IPS DF 19.7 (cell line): ENCODE data around the gene SYTL3.
"Not testable (repeated sequence)": the region's sequence is repeated elsewhere in the genome, so short reads cannot be mapped to it uniquely, and the experiment has no call there.

Experiments
- DNase-seq: peaks from one replicate; pipeline ENCODE4 v3.0.0-alpha.2; 2013; ENCODE audit warnings: low read depth, low spot score

The SYTL3 gene

DNA sequence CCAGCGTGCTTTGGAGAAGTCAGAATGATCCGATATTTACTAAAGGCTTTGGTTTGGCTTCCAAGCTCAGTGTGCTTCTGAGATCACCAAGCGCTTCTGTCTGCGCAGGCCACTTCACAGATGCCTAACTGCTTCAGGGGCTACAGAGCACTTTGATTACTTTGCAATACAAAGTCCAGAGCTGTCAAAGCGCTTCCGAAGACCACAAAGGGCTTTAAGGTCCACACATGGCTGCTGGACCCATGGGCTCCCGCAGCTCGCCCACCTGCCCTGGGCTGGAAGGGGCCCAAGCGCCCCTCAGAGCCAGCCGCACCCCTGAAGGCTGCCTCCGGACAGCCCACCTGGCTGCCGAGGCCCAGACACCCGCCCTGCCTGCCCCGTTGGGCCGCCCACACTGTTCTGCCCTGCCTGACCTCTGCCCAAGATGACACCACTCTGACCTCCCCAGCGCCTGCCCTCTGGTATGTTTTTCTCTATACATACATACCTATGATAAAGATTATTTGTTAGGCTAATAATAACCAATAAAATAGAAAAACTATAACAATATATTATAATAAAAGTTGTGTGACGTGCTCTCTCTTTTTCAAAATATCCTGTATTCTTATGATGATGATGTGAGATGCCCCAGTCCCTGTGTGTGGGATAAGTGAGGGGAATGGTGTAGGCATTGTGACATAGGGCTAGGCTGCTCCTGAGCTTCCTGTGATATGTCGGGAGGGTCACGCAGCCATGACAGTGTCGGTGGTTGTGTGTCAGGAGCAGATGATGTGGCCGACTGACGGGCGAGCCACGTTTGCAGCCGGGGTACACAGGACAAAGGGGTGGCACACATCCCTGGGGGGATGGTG is 27.9 kb upstream of the SYTL3 start:
- DNase-seq: no peak

DNA sequence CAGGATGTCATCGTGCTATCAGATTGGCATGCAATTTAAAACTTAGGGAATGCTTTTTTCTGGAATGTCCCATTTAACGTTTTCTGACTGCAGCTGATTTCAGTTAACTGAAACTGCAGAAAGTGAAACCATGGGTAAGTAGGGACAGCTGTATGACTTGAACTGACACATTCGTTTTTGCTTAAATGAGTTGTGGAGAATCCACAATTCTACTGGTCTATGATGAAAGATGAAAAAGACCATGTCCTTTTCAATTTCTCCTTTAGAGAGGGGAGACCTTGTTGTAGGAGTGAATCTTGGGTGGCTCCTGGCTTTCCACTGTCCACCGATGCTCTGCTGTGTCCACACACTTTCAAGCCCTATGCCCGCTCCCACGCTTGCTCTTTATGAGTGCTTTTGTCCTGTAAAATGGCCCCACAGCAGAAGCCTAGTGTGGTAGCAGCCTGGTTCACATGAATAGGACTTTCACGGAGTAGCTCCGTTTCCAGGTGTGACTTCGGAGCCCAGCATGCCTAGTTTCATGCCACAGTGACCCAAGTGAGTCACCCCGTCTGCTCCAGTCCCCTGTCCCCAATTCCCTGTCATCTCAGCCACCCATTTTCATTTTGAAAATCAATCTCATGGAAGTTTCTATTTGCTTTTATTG is 27.2 kb upstream of the SYTL3 start:
- no peak for DNase-seq

DNA sequence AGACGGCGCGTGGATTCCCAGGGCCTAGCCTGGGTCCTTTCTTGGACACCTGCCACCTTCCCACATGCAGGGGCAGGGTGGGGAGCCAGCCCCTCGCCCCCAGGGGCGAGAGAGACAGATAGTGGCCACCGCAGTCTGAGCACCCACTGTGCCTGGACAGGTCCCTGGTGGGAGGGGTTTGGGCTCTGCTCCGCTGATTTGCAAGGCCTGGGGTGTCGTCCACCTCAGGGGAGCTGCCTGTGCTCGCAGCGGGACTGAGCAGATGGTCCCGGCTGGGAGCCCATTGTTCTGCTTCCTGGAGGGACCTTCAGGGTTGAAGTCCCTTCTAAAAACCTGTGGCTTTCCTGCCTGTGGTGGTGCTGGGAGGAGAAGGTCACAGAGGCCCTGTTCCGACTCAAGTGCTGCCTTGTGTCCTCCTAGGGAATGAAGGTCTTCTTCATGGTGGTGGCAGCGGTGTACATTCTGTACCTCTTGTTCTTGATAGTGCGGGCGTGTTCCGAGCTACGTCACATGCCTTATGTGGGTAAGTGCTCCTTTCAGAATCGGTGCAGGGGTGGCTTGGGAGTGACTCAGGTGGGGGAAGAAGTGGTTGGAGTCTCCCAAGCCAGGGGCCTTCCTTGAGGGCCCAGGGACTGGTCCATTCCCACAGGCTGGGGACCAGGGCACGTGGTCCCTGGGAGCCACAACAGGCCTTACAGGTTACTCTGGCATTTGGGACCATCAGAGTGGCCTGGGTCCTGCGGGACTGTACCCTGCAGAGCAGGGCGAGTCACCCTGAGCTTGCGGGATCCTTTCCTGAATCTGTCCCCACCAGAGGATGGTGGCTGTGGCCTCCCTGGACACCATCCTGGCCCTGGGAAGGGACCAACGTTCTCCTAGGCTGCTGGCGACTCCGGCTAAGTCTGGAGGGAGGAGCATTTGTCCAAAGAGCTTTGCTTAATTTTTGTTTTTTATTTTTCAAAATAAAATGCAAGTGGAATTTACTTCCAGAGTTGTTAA is 24.9 kb upstream of the SYTL3 start:
- no peak for DNase-seq

DNA sequence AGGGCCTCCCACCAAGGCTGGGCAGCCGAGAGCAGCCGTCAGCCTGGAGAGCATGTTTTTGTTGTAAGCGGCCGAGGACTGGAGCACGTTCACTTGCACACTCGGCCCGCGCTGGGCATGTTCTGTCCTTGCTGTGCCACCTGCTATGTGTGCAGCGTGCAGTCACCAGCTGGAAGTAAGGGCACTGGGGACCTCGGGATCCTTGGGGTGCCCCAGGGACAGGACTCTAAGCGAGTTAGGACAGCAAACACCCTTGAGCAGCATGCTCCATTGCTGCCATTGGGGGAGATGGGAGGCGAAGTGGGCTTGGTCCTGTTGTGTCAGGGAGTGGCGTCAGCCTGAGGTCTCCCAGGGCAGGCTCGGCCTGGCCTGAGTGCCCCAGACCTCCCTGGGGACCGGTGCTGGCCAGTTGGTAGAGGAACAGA is 24.0 kb upstream of the SYTL3 start:
- DNase-seq: no peak

DNA sequence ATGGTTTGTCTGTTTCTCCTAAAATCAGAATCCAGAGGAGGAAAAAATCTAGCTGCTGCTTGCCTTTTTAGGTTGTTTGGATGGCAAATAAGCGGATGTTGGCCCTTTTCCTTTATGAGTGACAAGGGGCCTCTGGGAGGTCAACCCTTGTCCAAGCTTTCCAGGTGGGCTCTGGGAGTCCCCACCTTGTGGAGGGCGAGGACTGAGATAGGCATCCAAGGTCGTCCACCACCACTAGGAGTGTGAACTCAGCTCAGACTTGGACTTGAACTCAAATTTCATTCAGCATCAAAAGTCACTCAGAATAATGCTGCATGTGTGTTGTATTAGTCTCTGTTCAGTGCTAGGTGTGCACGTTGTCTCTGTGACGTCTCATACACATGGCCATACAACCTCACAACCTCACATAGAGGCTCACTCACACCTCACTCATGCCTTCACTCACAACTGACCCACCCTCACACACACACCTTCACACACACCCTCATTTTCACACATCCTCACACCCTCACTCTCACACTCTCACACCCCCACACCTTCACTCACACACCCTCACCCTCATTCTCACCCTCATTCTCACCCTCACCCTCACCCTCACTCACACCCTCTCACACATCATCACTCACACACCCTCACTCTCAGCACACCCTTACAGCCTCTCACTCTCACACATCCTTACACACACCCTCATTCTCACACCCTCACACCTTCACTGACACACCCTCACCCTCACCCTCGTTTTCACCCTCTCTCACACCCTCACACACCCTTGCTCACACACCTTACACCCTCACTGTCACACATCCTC is 23.3 kb upstream of the SYTL3 start:
- DNase-seq: no peak

DNA sequence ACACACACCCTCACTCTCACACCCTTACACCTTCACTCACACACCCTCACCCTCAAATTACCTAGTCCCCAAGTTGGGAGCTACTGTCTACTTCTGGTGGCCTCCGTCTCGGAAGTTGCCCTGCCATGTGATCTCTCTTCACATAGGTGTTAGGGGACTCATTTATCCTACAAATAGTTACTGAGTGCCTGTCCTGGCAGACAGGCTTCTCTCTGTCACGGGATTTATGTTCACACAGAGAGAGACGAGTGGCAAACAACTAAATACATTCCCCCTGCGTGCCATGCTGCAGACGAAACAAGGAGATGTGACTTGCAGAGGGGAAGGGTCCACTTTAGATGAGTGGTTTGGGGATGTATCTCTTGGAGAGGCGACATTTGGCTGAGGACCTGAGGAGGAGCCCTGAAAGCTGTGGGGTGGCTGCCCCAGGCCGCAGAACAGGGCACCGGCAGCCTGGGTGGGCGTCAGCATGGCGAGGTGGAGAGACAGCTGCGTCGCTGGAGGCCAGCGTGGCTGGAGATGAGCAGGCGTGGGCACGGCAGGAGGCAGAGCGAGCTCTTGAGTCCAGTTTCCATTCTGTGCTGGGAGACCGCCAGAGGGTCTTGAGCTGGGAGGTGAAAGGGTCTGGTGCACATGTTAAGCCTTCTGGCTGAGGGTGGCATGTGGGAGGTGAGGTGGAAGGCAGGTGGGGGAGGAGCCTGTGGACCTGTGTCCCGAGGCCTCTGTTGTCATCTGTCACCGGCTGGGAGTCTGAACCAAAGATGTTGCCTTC is 22.5 kb upstream of the SYTL3 start:
- DNase-seq: no peak

DNA sequence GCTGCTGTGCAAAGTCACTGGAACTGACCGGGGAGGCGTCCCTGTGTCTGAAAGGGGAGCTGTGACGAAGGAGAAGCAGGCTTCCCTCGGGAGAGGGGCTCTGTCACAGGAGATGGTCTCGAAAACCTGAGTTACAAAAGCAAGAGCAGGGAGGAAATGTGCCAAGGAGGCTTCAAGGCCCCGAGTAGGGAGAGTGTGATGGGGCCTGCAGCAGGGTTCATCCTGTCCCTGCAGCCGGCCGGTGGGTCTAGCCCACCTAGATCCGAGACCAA is 22.0 kb upstream of the SYTL3 start:
- DNase-seq: no peak

DNA sequence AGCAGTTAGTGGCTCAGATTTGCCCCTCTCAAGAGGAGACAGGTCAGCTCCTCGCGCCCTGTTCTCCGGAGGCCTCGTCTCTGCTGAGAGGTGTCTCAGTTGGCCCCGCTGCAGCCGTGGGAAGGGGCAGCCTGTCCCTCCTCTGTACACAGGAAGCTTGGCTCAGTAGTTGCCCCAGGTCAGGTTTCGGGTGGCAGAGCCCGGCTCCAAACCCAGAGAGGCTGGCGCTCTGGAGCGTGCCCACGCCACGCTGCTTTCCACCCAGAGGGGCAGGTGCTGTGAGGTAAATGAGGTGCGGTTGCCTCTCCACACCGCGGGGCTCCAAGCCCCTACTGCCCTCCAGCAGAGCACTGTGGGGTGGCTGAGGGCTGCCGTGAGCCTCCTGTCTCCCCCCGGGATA is 21.3 kb upstream of the SYTL3 start:
- DNase-seq: no peak

DNA sequence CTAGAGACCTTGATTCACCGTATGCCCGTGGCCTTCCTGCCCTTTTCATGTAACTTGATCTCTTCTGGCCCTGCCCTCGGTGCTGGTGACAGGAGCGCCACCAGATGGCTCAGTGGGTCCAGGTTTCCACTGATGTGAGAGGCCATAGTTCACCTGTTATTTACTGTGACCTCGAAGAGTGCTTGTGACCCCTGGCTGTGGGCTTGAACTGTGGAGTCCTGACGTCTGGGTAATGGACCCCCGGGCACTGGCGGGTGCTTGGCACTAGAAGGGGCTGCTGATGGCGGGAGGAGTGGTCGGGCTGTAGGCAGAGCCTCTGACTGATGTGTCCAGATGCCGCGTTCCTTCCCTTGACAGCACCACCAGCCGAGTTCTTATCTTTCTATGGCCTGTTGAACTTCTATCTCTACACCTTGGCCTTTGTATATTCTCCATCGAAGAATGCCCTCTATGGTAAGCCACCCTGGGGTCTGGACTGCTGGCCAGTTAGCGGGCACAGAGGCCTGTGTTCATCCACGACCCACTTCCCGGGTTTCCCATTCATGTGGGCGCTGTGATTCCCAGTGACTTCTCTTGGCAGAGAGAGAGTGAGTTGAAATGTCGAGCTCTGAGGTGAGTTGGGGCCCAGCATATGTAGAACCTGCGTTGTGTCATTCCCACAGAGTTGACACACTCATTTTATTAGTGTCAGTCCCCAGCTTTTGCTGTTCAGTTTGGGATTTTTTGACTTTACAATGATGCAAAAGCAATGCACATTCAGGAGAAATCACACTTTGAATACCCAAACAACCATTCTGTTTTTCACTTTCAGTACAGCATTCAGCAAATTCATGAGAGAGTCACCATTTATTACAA is 20.3 kb upstream of the SYTL3 start:
- DNase-seq: no peak

DNA sequence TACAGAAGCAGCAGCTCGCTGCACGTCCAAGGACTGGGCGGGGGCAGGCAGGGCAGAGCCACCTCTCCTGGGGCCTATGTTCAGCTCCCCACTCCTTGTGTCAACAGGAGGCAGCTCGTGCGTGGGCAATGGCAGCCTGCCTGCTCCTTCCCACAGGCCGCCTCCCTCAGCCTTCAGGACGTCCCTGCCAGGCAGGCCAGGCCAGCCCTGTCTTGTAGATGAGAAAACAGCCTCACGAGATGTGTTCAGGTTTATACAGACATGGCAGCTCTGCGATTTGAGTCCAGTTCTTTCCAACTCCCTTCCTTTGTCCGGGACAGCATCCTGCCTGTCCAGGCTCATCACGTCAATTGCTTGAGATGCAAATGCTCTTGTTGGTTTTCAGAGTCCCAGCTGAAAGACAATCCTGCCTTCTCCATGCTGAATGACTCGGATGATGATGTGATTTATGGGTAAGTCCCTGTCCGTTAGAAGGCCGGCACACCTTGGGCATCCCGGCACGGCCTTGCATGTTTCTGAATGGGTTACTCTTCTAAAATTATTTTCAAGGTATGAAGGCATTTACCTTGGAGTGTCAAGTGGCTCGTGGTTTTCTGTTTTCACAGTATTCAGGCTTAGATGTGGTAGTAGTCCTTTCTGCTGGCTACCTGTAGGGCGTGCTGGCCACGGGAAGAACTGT is 18.8 kb upstream of the SYTL3 start:
- no peak for DNase-seq

DNA sequence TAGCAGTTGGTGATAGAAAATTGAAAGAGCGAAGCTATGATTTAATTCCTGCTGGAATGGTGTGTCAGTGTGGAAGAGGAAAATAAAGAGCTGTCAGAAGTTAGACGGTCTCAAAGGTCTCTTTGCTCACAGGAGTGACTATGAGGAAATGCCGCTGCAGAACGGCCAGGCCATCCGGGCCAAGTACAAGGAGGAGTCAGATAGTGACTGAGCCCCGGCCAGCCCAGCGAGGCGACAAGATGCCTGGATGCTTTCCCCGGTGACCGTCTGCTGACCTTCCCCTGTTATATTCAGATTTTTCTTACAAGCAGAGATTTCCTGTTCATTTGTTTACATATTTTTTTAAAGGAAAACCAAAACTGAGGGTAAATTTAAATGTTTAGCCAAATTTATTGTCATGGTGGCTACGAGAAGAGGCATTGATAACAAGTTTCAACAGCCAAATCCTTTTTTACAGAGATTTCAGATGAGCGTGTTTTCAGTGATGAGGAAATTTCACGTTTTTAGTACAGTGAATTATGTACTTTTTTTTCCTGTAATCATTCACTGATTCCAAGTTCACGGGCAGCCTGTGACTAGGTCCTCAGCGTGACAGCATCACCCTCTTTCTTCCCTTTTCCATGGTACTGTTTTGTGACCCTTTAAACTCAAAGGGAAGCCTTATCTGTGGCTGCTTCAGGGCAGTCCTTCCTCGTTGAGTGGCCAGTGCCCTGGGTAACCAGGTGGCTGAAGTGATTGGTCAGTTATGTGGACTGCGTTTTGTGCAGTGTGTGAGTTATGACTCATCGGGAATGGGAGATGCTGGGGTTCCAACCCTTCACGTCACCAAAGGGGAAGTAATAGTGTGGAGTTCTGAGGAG is 17.9 kb upstream of the SYTL3 start:
- no peak for DNase-seq

DNA sequence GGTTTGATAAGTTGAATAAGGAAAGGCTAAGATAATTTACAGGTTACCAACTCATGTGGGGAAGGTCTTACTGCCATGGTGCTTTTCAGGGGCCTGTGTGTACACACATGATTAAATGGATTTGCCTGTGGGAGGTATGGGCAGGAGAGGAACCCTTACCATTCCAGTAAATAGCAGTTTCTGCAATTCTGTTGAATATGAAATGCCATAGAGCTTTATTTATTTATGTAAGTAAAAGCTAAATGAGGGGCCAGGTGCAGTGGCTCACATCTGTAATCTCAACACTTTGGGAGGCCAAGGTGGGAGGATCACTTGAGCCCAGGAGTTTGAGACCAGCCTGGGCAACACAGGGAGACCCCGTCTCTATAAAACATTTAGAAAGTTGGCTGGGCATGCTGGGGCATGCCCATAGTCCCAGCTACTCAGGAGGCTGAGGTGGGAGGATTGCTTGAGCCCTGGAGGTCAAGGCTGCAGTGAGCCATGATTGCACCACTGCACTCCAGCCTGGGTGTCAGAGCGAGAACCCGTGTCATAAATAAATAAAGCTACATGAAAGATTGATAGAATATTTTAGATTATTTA is 17.2 kb upstream of the SYTL3 start:
- not testable (repeated sequence) for DNase-seq

DNA sequence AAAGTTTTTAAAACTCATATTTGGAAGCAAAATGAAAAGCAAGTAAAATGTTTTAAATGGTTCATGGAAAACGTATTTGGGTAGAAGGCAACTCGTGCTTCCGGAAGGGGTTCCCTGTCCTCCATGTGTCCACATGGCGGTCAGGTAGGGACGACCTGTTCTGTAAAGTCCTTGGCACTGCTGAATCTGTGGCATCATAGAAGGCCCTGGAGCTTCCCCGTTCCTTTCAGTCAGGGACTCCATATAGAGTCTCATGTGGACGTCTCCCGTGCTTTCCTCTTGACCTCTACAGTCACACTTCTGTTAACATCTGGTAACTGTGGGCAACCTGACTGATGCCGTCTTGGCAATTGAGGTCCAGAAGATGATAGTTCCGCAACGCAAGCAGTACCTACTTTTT is 16.7 kb upstream of the SYTL3 start:
- no peak for DNase-seq

DNA sequence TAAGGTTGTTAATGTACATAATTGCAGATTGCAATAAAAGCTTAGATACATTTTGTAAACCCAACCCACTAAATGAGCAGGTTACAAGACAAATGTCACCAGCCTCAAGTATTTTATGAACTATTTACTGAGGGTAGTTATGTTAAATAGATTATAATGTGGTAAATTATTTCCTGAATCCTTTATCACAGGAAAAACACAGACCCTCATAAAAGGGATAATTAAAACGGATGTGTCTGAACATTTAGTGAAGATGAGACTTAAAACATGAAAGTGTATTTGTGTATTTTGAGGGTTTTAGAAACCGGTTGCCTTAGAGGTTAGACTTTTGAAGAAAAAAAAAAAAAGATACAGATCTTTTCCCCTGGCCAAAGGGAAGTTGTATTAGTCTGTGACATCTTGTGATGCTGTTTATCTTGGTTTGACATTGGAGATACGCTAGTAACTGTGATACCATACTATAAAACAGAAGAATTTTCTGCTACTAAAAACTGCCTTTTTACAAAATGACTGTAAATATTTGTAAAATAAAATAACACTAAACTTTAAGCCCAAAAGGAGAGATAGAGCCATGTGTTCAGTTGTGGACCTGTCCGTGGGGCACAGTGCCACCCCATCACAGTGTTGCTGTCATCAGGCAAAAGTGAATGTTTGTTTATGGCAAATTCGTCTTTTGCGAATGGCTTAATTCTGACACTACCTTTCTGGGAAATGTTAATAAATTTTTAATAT is 15.0 kb upstream of the SYTL3 start:
- DNase-seq: no peak

DNA sequence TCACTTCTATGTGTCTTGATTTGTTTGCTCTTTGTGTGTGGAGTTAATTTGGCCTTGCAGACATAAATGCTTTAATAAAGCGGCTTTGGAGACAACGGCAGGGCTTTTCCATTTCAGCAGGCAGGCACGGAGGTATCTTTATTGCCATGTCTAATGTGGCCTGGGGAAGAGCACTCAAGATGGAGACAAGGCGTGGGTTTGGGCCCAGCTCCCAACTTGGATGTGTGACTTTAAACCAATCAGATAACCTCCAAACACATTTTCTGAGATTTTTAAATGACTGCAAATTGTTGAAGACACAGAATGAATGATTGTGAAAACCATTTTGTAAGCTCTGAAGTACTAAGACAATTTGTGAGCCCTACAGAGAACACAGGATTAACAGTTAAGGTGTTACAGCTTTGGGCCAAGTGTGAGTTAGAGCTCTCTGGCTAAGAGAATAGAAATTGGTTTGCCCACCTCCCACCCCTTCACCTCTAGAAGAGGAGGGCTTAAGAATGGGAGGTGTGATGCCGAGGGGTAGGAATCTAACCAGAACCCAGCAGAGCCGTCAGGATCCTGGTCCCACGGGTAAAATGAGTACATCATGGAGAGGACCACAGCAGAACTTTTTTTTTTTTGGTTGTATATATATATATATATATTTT is 14.3 kb upstream of the SYTL3 start:
- DNase-seq: no peak

DNA sequence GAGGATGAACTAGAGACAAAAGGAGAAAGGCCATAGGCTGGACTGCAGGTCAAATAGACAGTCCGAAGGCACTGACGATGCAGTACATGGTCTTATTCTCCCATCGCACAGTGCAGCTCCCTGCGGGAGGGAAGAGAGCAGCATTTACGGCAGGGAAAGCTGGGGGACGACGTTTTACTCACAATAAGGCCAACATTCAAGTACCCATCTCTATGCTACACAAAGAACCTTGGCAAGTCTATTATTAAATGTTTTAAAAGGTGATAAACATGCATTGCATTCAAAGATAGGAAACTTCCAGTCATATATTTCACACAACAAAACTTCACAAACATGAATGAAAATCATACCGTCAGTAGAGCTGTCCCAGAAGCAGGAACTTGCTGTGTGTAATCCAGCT is 13.1 kb upstream of the SYTL3 start:
- no peak for DNase-seq
